Fibroblast of the conjunctiva (primary cell): ENCODE results near the gene HMCES.
"Not testable (repeated sequence)": the region's sequence is repeated elsewhere in the genome, so short reads cannot be mapped to it uniquely, and the experiment has no call there.

ENCODE experiments used
- DNase-seq: peaks from one replicate; pipeline ENCODE4 v3.0.0-alpha.2; 2010; ENCODE audit warnings: low read depth

Gene HMCES

DNA sequence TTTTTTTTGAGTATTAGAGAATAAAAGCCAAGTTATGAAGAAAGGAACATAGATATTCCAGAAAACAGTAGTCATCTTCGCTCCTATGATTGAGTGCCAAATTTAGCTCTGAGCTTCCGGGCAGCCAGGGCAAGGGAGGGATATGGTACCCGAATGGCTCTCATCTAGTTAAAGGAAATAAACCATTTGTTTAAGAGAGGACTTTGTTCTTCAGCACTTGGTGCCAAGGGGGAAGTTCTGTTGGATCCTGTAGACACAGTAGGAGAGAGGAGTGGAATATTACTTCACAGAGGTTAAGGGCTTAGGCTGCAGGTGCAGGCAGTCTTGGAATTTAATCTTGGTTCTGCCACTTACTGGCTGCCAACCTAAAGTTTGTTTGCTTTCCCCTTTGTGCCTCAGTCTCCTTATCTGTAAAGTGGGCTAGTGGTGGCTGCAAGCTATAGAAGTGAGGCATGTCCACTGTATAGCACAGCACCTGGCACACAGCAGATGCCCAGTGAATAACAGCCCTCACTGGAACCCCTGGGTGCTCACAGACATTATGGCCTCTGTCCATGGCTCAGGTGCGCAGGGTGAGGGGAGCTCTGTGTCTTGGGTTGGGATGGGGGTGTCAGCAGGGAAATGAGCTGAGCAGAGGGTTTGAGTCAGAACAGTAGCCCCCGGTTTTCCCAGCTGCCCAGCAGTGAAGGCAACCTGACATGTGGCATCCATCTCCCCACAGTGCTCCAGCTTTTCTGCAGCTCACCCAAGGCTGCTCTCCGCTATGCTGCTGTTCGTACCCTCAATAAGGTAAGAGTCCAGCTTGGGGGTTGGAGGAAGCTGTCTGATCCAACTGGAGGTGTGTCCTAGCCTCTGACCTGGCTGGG, 18.8 kb upstream of the HMCES start:
- DNase-seq: no peak

DNA sequence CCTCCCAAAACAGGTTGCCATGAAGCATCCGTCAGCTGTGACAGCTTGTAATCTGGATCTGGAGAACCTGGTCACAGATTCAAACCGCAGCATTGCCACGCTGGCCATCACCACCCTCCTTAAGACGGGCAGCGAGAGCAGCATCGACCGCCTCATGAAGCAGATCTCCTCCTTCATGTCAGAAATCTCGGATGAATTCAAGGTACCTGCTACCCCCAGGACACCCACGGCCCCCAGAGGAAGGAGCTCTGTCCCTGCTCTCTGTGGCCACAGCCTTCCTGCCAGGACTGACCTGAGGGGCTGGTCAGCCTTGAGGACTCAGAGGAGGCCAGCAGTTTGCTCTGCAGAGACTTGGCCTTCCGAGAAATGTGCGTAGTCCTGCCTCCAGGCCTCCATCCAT, 18.1 kb upstream of the HMCES start:
- no peak for DNase-seq

DNA sequence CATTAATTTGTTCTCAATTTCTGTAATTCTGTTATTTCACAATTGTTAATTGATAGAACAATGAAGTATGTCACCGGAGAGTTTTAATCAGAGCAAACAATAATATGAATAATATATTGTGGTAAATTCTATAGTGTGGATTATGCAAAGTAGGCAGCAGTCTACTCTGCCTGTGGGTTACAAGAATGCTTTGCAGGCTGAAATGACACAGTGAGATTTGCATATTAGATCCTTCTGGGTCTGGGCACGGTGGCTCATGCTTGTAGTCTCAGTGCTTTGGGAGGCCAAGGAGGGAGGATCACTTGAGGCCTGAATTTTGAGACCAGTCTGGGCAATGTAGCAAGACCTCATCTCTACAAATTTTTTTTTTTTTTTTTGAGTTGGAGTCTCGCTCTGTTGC, 16.8 kb upstream of the HMCES start:
- no peak for DNase-seq

DNA sequence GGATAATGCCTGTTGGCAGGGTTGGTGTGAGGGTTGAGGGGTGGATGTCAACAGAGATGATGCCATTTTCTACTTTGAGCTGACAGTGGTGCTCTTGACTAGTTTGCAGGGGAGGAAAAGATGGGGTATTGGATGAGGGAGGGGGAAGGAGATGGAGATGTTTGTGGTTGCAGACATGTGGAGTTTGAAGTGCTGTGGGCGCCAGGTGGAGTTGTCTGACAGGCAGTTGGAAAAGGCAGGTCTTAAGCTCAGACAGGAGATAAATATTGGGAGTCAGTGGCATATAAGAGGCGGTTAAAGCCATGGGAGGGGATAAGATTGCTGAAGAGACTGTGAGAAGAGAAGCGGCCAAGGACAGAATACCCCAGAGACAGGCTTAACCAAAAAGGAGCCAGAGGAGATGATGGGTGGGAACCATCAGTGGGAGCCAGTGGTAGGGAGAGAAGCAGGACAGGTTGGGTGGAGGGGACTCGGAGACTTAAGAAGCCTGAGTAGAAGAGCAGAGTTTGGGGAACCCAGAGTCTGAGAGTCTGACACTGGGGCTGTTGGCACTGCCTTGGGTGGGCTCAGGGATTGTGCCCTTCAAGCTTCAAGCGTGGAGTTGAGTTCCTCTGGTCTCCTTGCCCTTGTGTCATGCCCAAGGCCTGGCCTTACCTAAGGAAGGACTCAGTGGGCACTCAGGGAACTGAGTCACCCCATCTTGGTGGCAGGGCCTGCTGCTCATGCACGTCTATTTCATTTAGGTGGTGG, 15.3 kb upstream of the HMCES start:
- DNase-seq: no peak

DNA sequence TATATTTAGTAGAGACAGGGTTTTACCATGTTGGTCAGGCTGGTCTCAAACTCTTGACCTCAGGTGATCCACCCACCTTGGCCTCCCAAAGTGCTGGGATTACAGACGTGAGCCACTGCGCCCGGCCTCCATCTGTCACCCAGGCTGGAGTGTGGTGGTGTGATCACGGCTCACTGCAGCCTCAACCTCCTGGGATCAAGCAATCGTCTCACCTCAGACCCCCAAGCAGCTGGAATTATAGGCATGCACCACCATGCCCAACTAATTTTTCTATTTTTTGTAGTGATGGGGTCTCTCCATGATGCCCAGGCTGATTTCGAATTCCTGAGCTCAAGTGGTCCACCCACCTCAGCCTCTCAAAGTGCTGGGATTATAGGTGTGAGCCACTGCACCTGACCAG, 13.7 kb upstream of the HMCES start:
- DNase-seq: not testable (repeated sequence)

DNA sequence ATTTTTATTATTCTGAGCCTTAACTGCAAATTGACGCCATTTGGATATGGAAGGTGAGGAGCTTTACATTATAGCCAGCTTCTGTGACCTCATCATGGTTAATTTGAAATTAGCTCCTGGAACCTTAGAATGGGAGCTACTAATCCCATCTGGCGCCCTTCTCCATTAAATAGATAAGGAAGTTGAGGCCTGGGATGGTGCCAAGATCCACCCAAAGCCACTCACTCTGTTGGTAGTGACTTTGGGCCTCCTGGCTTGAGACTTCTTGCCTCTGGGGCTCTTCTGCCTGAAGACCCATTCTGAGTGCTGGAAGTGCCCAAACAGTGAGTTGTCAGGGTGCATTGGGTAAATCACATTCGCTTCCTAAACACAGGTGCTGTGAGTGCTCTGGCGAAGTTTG, 12.0 kb upstream of the HMCES start:
- DNase-seq: no peak

DNA sequence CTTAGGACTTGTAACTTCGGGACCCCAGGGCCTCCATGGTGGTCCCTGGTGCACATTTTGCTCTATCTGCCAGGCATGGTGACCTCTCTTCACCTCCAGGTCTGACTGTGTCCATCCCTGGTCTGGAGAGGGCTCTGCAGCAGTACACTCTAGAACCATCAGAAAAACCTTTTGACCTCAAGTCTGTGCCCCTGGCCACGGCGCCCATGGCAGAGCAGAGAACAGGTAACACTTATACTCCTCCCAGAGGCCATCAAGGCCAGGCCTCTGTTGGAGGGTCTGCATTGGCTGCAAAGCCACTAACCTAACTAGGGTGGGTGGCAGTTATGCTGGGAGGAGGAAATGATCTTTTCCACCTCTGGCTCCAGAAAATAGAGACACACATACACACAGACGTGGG, 10.3 kb upstream of the HMCES start:
- no peak for DNase-seq

DNA sequence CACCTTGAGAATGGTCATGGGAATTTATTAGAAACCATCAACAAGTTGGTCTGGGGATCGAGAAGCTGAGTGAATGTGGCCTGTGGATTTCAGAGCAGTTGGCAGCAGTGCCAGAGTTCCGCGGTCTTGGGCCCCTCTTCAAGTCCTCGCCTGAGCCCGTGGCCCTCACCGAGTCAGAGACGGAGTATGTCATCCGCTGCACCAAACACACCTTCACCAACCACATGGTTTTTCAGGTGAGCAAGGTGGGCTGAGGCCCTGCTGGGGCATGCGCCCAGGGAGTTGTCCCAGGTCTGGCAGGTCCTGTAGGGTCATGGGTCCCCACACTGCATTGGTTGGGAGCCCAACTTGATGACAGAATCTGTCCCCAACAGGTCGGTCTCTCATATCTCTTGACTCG, 7.0 kb upstream of the HMCES start:
- no peak for DNase-seq

DNA sequence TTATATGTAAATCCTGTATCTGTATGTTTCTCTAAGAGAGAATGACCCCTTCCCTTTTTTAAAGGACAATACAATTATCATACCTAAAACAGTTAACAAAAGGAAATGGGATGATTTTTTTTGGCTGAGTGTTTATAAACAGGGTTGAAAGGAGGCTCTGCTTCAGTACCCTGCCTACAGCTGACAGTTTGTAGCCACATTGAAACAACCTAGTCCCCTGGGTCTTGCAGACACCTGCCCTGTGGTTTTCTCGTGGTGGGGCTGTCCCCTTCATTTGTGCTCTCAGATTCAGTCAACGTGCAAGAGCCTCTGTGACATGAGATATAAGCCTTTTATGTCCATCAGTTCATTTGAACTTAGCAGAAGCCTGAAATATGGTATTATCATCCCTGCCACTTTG, 2.3 kb upstream of the HMCES start:
- DNase-seq: no peak

DNA sequence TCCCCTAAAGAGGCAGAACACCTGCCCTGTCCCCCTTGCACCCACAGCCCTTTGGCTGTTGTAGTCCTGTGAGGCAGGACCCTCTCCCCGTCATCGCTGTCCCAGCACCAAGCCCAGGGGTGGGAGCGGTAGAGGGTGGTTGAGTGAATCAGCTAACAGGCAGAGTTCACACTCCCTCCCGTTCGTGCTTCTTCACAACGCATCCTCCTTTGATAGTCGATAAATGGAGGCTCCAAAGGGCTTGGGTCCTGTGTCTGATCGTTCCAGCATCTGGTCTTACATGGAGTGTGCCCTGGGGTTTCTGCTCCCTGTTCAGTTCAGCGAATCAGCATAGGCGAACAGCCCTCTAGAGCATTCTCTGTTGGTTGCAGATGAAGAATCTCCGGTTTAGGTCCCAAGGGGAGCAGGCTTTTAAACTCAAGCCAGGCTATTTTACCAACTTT, 820 bp upstream of the HMCES start:
- no peak for DNase-seq

DNA sequence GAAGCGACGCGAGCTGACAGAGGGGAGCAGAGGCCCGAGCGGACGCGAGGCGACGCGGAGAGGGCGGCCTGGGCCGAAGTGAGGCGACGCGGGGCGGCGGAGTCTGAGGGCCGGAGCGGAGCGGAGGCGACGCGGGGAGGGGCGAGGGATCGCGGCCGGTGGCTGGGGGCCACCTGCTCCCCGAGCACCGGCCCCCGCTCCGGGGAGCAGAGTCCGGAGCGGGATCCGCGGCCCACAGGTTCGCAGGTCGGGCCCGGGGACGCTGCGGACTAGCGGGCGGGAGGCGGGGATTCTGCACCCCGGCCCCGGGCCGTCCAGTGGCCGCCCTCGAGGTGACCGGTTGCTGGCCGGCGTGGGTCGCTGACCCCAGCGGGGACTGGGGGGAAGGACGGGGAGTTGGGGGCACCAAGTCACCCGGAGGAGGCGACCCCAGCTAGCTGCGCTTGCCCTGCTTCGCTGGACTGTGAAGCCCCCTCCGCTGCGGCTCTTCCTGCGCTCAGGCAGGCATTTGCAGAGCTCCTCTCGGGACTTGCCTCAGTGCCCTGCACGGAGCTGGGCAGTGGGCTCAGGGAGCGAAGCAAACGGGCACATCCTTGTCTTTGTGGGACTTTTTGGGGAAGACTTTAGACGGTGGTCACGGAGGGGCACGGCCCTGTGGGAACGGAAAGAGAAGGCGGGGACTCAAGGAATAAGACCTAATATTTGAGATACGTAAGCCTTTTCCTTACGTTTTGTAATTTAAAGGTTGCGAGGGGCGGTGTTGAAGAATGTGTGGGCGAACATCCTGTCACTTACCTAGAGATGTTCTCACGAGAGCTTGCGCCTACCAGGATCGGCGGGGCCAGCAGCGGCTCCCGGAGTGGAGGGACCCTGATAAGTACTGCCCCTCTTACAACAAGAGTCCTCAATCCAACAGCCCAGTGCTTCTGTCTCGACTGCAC, 566 bp downstream of the HMCES start:
- no peak for DNase-seq

DNA sequence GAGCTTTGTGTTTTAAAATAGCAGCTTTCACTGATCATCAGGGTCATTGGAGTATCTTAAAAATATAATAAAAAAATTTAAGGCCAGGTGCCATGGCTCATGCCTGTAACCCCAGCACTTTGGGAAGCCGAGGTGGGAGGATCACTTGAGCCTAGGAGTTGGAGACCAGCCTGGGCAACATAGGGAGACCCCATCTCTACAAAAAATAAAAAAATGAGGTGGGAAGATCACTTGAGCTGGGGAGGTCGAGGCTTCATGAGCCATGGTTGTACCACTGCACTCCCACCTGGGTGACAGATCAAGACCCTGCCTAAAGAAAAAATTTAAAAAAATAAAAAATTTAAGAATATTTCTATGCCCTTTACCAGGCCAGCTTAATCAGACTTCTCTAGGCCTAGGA, 1.5 kb downstream of the HMCES start:
- no peak for DNase-seq

DNA sequence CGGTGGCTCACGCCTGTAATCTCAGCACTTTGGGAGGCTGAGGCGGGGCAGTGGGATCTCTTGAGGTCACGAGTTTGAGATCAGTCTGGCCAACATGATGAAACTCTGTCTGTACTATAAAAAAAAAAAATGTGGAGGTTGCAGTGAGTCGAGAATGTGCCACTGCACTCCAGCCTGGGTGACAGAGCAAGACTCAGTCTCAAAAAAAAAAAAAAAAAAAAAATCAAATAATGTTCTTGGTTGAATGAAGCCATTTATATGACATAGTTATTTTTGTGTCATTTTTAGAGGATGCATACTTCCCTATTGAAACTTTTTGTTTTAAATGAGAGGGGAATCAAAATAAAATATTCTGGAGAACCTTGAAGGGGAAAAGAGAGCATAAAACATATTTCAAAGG, 3.1 kb downstream of the HMCES start:
- DNase-seq: no peak

DNA sequence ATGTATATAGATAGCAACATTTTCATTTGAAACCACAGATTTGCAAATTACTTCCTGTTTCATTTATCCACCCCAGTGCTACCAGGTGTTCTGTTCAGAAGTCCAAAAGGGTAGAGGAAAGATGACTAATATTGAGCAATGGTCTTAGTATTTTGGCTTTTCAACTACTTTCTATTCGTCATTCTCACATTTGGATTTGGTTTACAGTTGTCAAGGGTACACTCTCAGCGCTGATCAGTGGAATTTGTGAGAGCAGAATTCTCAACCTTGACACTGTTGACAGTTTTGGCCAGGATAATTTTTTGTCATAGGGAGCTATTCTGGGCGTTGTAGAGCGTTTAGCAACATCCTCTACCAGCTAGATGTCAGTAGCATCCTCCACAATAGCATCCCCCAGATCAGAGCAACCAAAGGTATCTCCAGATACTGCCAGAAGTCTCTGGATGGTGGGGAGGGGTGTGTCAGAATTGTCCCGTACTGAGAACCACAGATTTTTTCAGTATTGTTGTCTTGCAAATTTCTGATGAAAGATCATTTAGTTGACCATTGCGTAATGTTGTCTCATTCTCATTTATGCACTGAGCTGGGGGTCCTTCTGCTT, 4.2 kb downstream of the HMCES start:
- DNase-seq: peak; percentile 65

DNA sequence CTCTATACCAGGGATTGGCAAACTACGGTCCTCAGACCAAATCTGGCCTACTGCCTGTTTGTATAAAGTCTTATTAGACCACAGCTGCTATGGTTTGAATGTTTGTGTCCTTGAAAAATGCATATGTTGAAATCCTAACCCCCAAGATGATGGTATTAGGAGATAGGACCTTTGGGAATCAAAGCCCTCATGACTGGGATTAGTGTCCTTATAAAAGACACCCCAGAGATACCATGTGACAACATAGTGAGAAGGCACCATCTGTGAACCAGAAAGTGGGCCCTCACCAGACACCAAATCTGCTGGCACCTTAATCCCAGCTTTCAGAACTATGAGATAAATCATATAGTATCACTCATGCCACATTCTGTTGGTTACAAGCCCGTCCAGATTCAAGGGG, 7.4 kb downstream of the HMCES start:
- no peak for DNase-seq

DNA sequence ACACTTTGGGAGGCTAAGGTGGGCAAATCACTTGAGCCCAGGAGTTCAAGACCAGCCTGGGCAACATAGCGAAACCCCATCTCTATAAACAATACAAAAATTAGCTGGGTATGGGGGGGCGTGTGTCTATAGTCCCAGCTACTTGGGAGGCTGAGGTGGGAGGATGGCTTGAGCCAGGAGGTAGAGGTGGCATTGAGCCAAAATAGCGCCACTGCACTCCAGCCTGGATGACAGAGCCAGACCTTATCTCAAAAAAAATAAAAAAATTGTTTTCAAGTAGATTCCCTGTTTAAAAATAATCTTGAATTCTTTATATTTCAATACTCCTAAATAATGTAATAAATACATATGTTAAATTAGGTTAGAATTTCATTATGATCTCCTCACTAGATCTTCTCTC, 9.8 kb downstream of the HMCES start:
- DNase-seq: no peak

DNA sequence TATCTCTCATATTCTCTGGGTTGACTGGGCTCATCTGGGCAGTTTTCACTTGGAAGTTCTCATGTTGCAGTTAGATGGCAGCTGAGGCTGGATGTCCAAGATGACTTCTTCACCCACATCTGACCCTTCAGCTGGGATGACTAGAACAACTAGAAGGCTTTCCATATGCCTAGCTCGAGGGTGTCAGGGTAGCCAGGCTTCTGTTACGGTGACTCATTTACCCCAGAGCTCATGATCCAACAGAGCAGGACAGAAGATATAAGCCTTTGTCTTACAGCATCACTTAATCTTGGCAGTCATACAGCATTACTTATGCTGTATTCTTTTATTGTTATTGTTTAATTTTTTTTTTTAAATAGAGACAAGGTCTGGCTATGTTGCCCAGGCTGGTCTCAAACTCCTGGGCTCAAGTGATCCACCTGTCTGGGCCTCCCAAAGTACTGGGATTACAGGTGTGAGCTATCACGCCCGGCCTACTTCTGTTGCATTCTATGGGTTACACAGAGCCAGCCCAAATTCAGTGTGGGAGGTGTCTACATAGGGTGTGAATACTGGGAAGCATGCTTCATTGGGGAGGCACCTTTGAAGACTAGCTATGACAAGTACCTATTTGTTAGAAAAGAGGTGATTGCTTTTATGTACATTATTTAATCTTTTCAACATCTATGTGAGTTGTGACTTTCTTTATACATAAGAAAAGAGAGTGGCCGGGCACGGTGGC, 10.7 kb downstream of the HMCES start:
- peak; percentile 67 for DNase-seq

DNA sequence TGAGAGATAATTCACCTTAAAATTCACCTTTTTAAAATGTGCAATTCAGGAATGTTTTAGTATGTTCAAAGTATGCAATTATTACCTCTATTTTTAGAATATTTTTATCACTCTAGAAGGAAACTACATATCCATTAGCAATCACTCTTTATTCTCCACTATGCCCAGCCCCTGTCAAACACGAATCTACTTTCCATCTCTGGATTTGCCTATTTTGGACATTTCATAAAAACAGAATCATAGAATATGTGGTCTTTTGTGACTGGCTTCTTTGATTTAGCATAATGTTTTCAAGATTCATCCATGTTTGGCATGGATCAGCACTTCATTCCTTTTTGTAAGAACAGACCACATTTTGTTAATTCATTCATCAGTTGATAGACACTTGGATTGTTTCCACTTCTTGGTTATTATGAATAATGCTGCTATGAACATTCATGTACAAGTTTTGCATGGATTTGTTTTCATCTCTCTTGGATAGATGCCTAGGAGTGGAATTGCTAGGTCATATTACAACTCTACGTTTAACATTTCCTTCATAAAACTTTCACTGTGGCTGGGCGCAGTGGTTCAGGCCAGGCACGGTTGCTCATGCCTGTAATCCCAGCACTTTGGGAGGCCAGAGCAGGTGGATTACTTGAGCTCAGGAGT, 12.7 kb downstream of the HMCES start:
- no peak for DNase-seq

DNA sequence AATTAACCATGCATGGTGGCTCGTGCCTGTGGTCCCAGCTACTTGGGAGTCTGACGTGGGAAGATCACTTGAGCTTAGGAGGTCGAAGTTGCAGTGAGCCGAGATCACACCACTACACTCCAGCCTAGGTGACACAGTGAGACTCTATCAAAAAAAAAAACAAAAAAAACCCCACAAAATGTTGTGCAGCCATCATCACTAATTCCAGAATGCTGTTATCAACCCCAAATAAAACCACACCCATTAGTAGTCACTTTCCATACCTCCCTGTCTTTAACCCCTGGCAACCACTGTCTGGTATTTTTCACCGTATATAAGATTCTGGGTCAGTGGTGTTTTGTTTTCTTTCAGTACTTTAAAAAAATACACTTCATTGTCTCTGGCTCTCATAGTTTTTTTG, 16.6 kb downstream of the HMCES start:
- DNase-seq: no peak

DNA sequence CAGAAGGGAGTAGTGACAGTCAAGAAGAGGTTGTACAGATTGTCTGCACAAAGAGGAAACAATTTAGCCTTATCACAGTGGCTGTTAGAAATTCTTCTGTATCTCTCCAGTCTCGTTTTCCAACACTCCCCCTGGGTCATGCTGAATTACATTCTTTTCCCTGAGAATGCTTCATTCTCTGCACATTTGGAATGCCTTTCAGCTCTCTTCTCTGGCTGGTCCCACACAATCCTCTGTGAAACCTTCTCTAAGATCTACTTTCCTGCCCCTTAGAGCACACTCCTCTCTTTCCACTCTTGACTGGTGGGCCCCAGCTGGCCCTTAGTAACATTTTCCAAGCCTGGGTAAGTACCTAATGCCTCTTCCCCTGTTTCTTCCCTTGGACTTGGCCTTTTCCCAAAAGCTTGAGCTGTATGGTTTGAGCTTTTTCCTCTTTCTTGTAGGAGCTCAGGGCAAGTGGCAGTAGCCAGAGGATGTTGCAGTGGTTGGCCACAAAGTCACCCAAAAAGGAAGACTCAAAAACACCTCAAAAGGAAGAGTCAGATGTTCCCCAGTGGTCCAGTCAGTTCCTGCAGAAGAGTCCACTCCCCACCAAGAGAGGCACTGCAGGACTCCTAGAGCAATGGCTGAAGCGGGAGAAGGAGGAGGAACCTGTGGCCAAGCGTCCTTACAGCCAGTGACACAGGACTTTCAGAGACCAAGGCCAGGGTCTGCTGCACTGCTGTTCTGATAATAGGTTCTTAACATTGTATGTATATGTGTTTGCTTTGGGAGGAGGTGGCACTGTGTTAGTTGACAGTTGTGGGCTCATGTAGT, 25.7 kb downstream of the HMCES start:
- no peak for DNase-seq
